Measurements from ENCODE around the gene CNOT2.

The CNOT2 gene

DNA sequence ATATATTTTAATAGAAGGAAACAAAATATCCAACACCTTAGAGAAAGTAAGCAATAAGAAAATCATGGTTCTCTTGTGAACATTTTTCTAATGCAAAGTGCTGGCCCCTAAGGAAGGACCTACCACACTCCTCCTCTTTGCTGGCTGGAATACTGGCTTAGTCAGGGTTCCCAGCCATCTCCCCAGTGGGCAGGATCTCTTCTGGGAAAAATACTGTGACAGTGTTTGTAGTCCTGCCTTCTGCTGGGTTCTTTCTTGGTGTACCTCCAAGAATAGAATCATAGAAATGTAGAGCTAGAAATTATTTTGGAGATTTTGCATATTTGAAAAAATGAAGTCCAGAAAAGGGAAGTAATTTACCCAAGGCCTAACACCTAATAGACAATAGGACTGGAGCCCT lies 154.8 kb downstream of the CNOT2 start:
- TF ChIP-seq ZFX (IDR thresholded peaks at IDR 0.05; ENCODE audit: borderline replicate concordance) (no peak), CTCF (IDR thresholded peaks at IDR 0.05) (no peak)
- no peak overlapping the region for H3K27ac ChIP-seq

DNA sequence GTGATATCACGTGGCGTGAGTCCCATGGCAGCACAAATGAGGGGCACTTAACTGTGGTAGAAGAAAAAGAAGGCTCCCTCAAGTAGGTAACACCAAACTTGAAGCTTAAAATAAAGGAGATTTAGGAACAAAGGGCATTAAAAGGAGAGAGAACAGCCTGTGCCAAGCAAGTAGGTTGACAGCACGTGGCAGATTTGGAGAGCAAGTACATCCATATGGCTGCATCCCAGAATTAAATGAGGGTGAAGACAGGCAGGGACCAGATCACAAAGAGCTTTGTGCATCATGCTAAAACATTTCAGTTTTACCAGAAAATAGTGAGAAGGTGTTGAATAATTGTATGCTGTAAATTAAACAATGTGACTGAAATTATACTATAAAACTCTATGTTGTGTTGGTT lies 155.6 kb downstream of the CNOT2 start:
- no peak overlapping the region for H3K27ac ChIP-seq
- TF ChIP-seq CTCF (IDR thresholded peaks at IDR 0.05) (no peak), ZFX (IDR thresholded peaks at IDR 0.05; ENCODE audit: borderline replicate concordance) (no peak)

GRCh38 chr12:70399311-70399710 lies 156.1 kb downstream of the CNOT2 start:
- TF ChIP-seq ZFX (IDR thresholded peaks at IDR 0.05; ENCODE audit: borderline replicate concordance) (no peak), CTCF (IDR thresholded peaks at IDR 0.05) (no peak)
- no peak overlapping the region for H3K27ac ChIP-seq

DNA sequence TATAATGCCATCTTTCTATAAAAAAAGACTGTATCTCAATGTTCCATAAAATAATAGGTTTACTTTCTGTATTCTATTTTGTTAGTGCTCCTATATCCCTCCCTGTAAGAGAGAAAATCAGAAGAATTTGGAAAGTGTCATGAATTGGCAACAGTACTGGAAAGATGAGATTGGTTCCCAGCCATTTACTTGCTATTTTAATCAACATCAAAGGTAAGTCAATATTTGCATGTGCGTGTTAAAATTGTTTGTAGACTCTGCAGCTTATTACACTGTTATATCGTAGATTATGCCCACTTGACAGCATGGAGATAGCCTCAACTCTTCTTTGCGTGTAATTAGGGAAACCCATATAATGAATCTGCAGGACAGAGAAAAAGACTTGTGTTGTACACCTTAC lies 156.9 kb downstream of the CNOT2 start:
- TF ChIP-seq ZFX (IDR thresholded peaks at IDR 0.05; ENCODE audit: borderline replicate concordance) (no peak), CTCF (IDR thresholded peaks at IDR 0.05) (no peak)
- no peak overlapping the region for H3K27ac ChIP-seq

GRCh38 chr12:70402597-70402996 lies 159.4 kb downstream of the CNOT2 start:
- H3K27ac ChIP-seq, result no peak overlapping the region
- TF ChIP-seq ZFX (IDR thresholded peaks at IDR 0.05; ENCODE audit: borderline replicate concordance) (no peak), CTCF (IDR thresholded peaks at IDR 0.05) (0 out of 2 replicates have a peak, but pooled peaks have one; percentile 15)

GRCh38 chr12:70403826-70404225 lies 160.6 kb downstream of the CNOT2 start:
- TF ChIP-seq ZFX (IDR thresholded peaks at IDR 0.05; ENCODE audit: borderline replicate concordance) (no peak), CTCF (IDR thresholded peaks at IDR 0.05) (no peak)
- no peak overlapping the region for H3K27ac ChIP-seq
